SH-SY5Y (cell line): ENCODE data around the gene KIF1B.

Experiments
- GATA2 ChIP-seq: IDR thresholded peaks from 2 replicates; pipeline ENCODE4 v1.6.1; 2011; ENCODE audit warnings: mild to moderate bottlenecking, low read depth, low read length
- GATA3 ChIP-seq: IDR thresholded peaks from 2 replicates; pipeline ENCODE4 v1.6.1; 2011; ENCODE audit warnings: low read depth, mild to moderate bottlenecking, low read length, moderate library complexity

Gene KIF1B

DNA sequence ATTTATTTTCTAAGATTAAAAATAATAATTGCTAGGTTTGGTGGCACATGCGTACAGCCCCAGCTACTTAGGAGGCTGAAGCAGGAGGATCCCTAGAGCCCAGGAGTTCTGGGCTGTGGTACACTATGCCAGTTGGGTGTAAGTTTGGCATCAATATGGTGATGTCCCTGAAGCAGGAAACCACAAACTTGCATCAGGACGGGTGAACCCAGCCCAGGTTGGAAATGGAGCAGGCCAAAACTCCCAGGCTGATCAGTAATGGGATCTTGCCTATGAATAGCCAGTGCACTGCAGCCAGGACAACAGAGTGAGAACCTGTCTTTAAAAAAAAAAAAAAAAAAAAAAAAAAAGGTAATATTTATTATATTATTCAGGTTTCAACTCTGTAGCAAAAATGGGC lies 96.1 kb downstream of the KIF1B start:
- TF ChIP-seq GATA2 (no peak), GATA3 (no peak)

DNA sequence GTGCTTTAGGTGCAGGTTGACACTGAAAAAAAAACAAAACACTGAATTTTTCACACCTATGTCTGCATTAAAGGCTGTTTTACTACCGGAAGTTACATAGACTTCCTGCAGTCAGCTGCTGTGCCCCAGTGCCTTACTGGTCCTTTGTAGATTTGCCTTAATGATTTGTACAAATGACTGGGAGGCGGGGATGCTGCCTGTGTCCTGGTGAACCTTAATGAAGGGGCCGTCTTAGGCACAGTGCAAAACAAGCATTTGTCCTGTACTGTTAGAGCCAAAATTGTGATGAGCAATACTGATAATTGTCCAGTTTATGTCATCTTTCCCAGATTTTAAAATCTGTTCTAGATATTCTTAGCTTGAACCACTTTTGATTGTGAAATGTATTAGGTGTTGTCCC lies 97.6 kb downstream of the KIF1B start:
- no peak for TF ChIP-seq GATA3

DNA sequence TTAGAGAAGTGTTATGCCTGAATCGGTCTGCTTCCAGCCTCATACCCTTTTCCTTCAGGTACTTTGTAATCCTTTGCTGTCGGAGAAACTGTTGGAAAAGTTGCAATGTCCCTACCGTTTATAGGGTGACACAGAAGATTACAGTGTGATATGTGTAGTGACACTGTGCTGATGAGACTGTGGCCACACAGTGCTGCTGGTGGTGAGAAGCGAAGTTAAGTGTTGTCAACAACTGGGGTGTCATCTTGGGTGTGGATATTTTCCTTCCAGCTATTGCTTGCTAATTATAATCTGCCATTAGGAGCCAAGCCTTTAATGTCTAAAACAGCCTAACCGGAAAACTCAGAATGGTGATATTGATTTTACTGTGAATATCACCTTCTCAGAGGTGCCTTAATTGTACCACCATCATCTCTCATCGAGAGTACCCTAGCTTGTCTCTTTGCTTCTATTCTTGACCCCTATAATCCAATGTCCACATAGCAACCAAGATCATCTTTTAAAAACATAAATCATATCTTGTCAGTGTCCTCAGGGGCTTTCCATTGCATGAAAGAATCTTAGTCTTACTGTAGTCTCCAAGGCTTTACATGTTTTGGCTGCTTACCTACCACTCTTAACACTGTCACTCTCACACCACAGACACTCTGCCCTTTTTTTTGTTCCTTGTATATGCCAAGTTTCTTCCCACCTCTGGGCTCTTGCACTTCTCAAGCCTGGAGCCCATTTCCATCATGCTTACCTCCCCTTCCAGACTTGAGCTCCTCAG lies 99.1 kb downstream of the KIF1B start:
- no peak for TF ChIP-seq GATA2
- no peak for TF ChIP-seq GATA3

DNA sequence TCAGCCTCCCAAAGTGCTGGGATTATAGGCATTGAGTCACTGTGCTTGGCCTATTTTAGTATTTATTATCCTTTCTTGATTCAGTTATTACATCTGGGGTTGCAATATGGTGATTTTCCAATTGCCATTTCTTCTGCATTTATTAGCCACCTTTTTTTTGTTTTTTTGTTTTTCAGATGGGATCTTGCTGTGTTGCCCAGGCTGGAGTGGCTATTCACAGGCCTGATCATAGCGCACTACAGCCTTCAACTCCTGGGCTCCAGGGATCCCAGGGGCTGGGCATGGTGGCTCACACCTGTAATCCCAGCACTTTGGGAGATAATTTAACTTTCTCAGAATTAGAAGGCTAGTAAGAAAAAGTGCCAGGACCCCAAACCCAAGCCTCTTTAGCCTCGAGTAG lies 106.4 kb downstream of the KIF1B start:
- TF ChIP-seq GATA2 (no peak), GATA3 (no peak)

DNA sequence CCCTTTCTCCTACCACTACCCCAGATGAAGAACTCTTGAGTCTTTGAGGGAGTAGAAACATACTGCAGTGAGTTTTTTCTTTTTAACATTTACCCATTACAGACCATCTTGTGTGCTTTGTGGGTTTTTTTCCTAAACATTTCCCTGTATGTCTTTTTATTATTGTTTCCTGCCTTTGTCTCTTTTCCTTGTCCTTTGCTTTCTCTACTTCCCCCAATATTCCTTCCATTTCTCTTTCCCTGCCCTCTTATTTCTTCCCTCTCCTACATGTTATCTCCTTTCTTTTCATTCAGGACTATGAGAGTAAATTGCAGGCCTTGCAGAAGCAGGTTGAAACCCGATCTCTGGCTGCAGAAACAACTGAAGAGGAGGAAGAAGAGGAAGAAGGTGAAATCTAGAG lies 109.4 kb downstream of the KIF1B start:
- no peak for TF ChIP-seq GATA2
- TF ChIP-seq GATA3 = no peak

DNA sequence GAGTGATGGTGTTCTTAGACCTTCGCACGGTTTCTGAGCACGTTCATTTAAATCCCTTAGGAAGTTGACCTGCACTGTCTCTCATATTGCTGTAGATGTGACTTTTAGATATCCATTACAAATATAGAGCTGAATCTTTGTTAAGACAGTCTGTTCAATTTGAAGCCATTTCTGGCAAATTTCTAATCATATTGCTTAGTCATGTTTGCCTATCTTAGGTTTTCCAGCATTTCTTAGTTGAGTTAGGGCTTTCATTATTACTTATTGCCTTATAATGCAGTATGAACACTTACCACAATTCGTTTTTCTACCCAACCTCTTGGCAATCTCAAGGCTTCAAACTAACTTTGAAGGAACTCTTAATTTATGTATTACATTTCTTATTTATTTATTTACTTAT lies 110.0 kb downstream of the KIF1B start:
- TF ChIP-seq GATA3 = no peak

DNA sequence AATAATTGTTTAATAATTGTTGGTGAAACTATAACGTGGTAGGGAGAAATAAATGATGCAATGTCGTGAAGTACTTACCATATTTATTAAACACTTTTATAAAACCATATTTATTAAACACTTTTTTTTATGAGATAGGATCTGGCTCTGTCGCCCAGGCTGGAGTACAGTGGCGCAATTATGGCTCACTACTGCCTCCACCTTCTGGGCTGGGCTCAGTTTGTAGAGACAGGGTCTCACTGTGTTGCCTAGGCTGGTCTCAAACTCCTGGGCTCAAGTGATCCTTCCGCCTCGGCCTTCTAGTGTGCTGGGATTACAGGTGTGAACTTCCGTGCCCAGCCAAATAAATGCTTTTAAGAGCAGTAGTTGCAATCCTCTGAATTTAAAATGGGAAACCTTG lies 112.5 kb downstream of the KIF1B start:
- no peak for TF ChIP-seq GATA2
- TF ChIP-seq GATA3 = no peak

DNA sequence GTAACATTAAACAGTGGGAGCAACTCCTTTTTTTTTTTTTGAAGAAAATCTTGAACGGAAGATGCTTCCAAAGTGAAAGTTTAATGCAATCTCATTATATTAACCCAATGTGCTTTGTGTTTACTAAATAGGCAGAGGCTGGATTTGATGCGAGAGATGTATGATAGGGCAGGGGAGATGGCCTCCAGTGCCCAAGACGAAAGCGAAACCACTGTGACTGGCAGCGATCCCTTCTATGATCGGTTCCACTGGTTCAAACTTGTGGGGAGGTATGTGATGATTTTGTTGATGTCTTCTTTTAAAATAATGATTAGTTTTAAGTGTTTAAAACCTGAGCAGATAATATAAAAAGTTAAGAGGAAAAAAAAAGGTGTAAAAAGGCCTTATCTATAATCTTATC lies 114.3 kb downstream of the KIF1B start:
- TF ChIP-seq GATA3 = no peak
- TF ChIP-seq GATA2 = no peak

DNA sequence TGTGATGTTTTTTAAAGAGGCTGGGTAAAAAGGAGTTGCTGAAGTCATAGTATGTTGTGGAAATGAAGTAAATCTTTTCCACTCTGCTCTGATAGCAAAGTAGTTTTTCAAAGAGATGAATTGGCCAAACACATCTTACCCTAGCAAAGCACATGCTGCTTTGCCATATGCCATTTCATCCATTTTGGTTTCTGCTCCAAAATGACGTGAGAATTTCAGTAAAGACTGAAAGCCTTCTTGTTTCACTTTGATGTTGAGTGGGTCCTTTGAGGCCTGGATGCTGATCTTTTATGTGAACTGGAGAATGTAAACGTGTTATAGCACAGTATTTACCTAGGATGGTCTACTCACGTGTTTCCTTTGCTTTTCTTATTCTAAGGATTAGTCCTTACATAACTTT lies 115.2 kb downstream of the KIF1B start:
- no peak for TF ChIP-seq GATA2
- no peak for TF ChIP-seq GATA3

DNA sequence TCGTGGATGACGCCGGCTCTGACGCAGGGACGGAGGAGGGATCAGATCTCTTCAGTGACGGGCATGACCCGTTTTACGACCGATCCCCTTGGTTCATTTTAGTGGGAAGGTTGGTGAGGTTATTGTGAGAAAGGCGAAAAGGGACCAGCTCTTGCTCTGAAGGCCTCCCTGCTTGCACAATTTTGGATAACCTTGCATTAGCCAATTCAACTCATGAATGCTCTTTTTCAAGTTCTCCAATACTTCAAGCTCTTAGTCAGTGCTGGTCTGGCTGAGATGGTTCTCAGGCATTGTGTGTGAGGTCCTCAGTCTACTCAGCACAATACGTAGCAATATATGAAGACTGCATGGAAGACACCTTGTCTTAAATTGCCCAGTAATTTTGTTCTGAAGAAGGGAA lies 115.9 kb downstream of the KIF1B start:
- no peak for TF ChIP-seq GATA2
- TF ChIP-seq GATA3 = no peak

DNA sequence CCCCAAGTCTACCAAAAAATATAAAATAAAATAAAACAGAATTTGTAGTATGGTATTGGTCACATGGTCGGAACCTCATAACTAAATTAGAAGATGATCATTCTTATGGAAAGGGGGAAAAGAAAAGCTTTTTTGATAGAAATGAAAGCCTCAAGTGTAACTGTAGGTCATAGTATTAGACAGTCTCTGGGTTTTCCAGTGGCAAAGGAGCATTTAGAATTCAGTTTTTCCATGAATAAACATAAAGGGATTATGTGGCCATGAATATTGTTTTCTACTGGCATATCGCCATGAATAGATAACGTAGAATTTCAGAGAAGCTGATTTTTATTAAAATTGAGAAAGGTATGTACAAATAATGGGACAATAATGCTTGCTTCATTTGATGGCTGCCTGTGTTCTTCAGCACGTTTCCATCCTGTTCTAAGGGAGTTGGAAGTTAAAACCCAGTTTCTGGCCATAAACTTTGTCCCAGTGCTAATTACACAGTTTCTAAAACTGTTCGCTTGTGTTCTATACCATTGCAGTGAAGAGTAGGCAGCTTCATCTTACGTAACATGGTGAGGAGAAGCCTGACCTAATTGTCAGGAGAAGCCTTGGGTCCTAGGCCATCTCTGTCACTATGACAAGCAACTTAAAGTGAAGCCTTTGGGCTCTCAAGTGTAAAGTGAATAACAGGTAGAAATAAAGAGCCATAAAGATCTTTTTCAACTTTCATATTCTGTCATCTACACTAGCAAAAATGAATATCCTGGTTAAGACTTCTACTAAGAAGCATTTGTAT lies 118.0 kb downstream of the KIF1B start:
- no peak for TF ChIP-seq GATA3
- TF ChIP-seq GATA2 = no peak

DNA sequence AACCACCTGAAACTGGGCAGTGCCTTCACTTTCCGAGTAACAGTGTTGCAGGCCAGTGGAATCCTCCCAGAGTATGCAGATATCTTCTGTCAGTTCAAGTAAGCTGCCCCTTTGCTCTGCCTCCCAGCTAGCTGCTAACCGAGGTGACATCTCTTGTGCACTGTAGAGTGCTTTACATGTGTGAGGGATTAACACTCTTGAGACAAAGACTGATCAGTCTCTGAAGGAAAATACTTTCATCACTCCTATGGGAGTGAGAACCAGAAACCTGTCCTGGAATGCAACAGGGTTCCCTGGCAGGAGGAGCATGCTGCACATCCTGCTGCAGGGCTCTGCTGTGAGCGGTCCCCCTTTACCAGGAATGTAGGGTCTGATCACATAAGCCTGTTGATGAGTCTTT lies 127.1 kb downstream of the KIF1B start:
- TF ChIP-seq GATA2 (no peak), GATA3 (no peak)

DNA sequence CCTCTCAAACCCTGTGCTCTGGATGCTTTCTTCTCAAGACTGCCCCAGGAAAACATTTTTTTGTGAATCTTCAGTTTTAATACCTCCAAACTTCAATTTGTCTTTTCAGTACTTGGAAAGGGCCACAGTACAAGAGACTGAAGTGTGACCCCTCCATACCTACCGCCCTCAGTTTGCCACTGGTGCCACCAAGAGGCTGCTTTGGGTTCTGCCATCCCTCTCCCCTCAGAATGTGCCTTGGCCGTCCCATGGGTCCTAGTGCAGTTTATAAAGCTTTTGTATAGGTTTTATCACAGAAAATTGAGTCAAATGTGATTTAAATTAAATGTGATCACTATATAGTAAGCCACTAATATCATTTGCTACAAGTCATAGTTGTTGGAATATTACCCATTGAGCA lies 127.7 kb downstream of the KIF1B start:
- TF ChIP-seq GATA2 (no peak), GATA3 (no peak)

DNA sequence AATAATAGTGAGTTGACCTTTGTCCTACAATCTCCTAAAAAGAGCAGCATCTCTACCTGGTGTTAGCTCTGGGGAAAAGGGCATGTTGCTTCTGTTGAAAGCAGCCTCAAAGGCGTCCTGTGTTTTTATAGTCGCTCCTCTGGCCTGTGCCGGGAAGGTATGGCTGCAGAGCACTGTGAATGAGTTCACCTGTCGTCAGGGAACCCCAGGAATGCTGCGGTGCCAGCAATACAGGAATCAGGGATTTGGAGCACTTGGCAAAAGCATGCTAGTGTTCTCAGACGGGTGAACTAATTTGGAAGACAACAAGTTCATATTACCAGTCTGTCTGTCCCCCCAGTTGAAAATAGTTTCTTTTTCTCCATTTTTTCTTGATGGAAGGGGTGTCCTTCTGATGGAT lies 128.2 kb downstream of the KIF1B start:
- TF ChIP-seq GATA2 (no peak), GATA3 (no peak)

DNA sequence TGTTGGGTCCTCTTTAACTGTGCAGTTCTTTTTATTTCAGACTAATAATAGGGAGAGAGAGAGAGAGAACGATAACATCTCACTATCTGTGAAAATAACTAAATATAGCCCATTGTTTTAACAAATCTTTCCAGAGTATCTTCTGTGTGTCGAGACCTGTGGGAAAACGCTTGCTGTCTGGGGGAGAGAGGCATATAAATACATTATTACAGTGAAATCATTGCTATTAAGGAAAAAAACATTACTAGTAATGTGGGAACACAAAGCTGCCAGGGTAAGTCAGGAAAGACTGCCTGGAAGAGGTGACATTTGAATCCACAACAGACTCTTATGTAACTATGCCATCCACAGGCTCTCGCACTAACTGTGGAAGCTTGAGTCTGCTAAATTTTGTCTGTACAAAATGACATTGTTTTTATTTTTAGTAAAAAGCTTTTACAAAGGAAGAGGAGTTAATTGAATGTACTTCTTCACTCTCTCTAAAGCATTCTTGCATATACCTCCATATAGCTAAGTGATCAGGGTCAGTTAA lies 128.7 kb downstream of the KIF1B start:
- no peak for TF ChIP-seq GATA3
- TF ChIP-seq GATA2 = no peak
